ENCODE measurements around the gene GANAB.
"Not testable (repeated sequence)": the region's sequence is repeated elsewhere in the genome, so short reads cannot be mapped to it uniquely, and the experiment has no call there.

GANAB gene

DNA sequence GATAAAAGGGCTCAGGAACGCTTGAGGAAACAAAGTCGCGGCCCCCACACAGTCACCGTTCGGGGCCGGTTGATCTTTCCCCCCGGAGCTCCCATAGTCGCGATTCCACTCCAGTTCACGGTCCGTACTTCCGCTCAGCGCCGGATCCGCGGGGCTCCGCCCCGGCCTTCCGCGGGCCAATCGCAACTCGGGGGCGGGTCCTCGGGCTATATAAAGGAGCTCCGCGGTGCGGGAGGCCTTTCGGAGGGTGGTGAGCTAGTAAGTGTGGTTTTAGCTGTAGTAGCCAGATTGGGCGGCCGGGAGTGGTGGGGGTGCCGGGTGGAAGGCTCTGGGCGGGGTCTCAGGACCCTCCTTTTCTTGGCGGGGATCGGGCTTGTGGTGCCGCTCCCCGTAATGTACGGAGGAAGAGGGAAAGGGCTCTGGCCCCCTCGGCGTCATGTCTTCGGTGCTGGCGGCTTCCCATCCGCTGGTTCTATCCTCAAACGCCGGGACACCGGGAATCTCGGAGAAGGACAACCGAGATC is 18.7 kb upstream of the GANAB start, which contains the start of the genes C11orf98 and CSKMT:
C11orf98 (minus strand) TSS at position 136 of the 524 bp plus-strand sequence; CDS start at position 95, 41 bp downstream.
CSKMT (plus strand) TSS at position 238 of the 524 bp plus-strand sequence. CDS start 568 bp downstream, outside the sequence.
- Histone ChIP-seq H3K4me1 (ENCODE audit: control insufficient read depth, low read depth, low read length) (peaks cover 15% of the 10 kb centered on the region), H3K4me3 (ENCODE audit: low read length) (peak within 1 kb of the TSS; percentile 97), H3K27me3 (ENCODE audit: control insufficient read depth, insufficient read depth, low read length) (no peaks in the 10 kb centered on the region), H3K9ac (ENCODE audit: low read length) (peak within 1 kb of the TSS; percentile 95), H3K27ac (ENCODE audit: low read length) (peak within 1 kb of the TSS; percentile 68), H3K9me3 (ENCODE audit: control insufficient read depth, low read depth, low read length) (no peaks in the 10 kb centered on the region), H3K36me3 (ENCODE audit: control insufficient read depth, low read depth, low read length) (peaks cover 24% of the 10 kb centered on the region)

DNA sequence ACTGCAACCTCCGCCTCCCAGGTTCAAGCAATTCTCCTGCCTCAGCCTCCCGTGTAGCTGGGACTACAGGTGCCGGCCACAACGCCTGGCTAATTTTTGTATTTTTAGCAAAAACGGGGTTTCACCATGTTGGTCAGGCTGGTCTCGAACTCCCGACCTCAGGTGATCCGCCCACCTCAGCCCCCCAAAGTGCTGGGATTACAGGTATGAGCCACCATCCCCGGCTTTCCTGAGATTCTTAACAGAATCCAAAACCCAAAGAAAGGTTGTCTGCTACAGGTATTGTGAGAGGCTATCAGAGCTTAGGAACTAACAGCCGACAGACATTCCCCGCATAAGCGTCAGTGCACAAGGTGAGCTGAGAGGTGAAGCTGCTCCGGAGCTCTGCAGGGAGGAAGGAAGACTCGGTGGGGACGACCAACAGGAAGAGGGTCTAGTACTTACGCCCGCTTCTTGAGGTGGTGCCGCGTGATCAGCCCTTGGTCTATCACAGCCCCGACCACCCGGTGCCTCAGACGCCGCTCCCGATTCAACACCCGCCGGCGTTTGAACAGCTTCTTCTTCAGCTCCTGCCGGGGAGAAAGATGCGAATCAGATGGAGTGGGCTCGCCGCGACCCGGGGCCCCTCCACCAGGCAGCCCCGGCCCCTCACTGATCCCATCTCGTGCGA is 18.1 kb upstream of the GANAB start:
- peak overlapping the region; percentile 97 for H3K4me3 ChIP-seq (ENCODE audit: low read length)
- H3K9me3 ChIP-seq (ENCODE audit: control insufficient read depth, low read depth, low read length) = no peaks in the 10 kb centered on the region
- H3K4me1 ChIP-seq (ENCODE audit: control insufficient read depth, low read depth, low read length) = peaks cover 15% of the 10 kb centered on the region
- H3K27ac ChIP-seq (ENCODE audit: low read length) = peak overlapping the region; percentile 8
- peaks cover 24% of the 10 kb centered on the region for H3K36me3 ChIP-seq (ENCODE audit: control insufficient read depth, low read depth, low read length)
- H3K27me3 ChIP-seq (ENCODE audit: control insufficient read depth, insufficient read depth, low read length) = no peaks in the 10 kb centered on the region
- H3K9ac ChIP-seq (ENCODE audit: low read length) = peak overlapping the region; percentile 95

DNA sequence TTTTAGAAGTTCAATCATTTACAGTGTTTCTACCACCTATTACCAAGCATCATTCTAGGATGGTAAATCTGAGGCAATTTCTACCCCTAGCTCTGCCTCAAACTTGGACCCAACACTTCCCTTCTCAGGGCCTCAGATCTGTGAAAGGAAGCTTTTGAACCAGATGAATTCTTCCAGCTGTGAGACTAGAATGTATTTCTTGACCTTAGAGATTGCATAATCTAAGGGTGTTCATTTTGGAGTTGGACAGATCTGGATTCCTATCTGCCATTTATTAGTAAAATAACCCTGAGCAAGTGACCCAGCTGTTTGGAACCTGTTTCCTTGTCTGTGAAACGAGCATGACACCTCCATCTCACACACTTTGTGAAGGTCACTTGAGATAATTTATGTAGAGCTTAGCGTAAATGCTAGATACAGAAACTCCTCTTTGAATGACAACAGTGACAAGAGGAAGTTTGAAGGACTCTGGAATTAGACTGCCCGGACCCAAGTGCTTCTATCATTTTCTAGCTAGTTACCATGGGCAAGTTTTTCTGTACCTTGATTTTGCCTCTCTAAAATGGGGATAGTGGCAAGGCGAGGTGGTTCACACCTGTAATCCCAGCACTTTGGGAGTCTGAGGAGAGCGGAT is 10.5 kb upstream of the GANAB start:
- H3K9ac ChIP-seq (ENCODE audit: low read length) = no peak overlapping the region
- H3K36me3 ChIP-seq (ENCODE audit: control insufficient read depth, low read depth, low read length) = no peaks in the 10 kb centered on the region
- H3K9me3 ChIP-seq (ENCODE audit: control insufficient read depth, low read depth, low read length) = no peaks in the 10 kb centered on the region
- H3K27me3 ChIP-seq (ENCODE audit: control insufficient read depth, insufficient read depth, low read length) = no peaks in the 10 kb centered on the region
- H3K27ac ChIP-seq (ENCODE audit: low read length) = no peak overlapping the region
- H3K4me3 ChIP-seq (ENCODE audit: low read length) = no peak overlapping the region
- no peaks in the 10 kb centered on the region for H3K4me1 ChIP-seq (ENCODE audit: control insufficient read depth, low read depth, low read length)

DNA sequence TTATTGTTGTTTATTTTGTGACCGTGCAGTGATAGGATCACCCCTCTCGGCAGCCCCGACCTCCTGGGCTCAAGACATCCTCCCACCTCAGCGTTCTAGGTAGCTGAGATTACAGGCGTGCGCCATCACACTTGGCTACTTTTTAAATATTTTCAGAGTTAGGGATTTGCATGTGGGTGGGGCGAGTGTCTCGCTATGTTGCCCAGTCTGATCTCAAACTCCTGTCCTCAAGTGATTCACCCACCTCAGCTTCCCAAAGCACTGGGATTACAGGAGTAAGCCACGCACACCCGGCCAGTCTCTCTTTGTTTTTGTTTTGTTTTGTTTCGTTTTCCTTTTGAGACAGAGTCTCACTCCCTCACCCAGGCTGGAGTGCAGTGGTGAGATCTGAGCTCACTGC is 7.9 kb upstream of the GANAB start:
- no peaks in the 10 kb centered on the region for H3K4me1 ChIP-seq (ENCODE audit: control insufficient read depth, low read depth, low read length)
- H3K27ac ChIP-seq (ENCODE audit: low read length) = no peak overlapping the region
- peaks cover 5% of the 10 kb centered on the region for H3K36me3 ChIP-seq (ENCODE audit: control insufficient read depth, low read depth, low read length)
- no peak overlapping the region for H3K4me3 ChIP-seq (ENCODE audit: low read length)
- H3K27me3 ChIP-seq (ENCODE audit: control insufficient read depth, insufficient read depth, low read length) = no peaks in the 10 kb centered on the region
- no peaks in the 10 kb centered on the region for H3K9me3 ChIP-seq (ENCODE audit: control insufficient read depth, low read depth, low read length)
- no peak overlapping the region for H3K9ac ChIP-seq (ENCODE audit: low read length)

DNA sequence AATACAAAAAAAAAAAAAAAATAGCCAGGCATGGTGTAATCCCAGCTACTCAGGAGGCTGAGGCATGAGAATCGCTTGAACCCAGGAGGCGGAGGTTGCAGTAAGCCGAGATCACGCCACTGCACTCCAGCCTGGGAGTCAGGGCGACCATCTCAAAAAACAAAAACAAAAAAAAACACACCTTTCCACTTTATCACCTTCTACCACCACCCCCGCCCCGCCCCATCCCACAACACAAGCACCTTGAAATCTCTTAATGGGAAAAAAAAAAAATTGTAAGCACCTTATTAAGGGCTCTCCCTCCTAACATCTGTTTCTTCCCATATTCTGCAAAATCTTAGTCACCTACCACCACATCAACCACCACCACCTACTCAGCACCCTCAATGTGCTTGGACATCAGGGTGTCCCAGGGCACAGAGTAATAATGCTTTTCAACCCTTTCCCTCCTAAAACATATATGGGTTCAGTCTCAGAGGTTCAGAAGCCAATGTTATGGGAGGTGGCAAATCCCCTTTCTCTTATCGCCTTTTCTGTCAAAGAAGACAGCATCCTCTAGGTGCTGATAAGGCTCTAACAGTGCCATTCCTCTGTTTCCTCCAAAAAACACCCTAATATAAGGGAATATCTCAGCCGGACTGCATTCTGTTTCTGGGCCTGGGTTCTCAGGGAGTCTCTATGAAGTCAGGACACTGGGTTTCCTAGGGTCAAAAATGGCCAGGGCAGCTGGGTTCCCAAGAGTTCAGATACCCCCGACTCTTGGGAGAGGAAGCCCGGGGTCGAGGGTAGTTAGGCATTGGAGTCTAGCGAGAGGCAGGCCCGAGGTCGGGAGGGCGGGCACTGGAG is 6.0 kb upstream of the GANAB start:
- peak overlapping the region; percentile 65 for H3K27ac ChIP-seq (ENCODE audit: low read length)
- H3K9me3 ChIP-seq (ENCODE audit: control insufficient read depth, low read depth, low read length) = no peaks in the 10 kb centered on the region
- peaks cover 22% of the 10 kb centered on the region for H3K36me3 ChIP-seq (ENCODE audit: control insufficient read depth, low read depth, low read length)
- peak overlapping the region; percentile 92 for H3K9ac ChIP-seq (ENCODE audit: low read length)
- no peaks in the 10 kb centered on the region for H3K27me3 ChIP-seq (ENCODE audit: control insufficient read depth, insufficient read depth, low read length)
- no peaks in the 10 kb centered on the region for H3K4me1 ChIP-seq (ENCODE audit: control insufficient read depth, low read depth, low read length)
- peak overlapping the region; percentile 87 for H3K4me3 ChIP-seq (ENCODE audit: low read length)

DNA sequence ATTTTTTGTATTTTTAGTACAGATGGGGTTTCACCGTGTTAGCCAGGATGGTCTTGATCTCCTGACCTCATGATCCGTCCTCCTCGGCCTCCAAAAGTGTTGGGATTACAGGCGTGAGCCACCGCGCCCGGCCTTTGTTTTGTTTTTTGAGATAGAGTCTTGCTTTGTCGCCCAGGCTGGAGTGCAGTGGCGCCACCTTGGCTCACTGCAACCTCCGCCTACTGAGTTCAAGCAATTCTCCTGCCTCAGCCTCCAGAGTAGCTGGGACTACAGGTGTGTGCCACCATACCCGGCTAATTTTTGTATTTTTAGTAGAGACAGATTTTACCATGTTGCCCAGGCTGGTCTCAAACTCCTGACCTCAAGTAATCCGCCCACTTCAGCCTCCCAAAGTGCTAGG is 3.9 kb upstream of the GANAB start:
- H3K36me3 ChIP-seq (ENCODE audit: control insufficient read depth, low read depth, low read length) = peaks cover 22% of the 10 kb centered on the region
- H3K27me3 ChIP-seq (ENCODE audit: control insufficient read depth, insufficient read depth, low read length); H3K9me3 ChIP-seq (ENCODE audit: control insufficient read depth, low read depth, low read length); H3K27ac ChIP-seq (ENCODE audit: low read length); H3K9ac ChIP-seq (ENCODE audit: low read length); H3K4me3 ChIP-seq (ENCODE audit: low read length); H3K4me1 ChIP-seq (ENCODE audit: control insufficient read depth, low read depth, low read length): not testable (repeated sequence)

DNA sequence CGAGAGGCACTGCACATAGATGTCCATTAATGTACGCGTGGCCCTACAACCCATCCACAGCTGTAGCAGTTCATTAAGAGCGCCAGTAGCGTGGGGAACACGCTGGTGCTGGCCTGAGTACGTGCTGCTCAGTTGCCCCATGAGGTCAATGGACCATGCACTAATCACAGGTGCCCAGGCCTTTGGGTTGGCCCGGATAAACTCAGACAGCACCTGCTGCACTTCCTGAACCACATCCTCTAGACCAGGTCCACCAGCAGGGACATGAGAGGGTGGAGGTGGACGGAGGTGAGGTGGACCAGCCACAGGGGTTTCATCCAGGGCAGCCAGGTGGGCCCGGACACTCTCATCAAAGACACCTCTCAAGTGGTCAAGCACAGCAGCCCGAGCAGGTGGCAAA is 3.1 kb upstream of the GANAB start:
- no peak overlapping the region for H3K4me3 ChIP-seq (ENCODE audit: low read length)
- no peak overlapping the region for H3K27ac ChIP-seq (ENCODE audit: low read length)
- H3K4me1 ChIP-seq (ENCODE audit: control insufficient read depth, low read depth, low read length) = no peaks in the 10 kb centered on the region
- H3K27me3 ChIP-seq (ENCODE audit: control insufficient read depth, insufficient read depth, low read length) = no peaks in the 10 kb centered on the region
- H3K9me3 ChIP-seq (ENCODE audit: control insufficient read depth, low read depth, low read length) = no peaks in the 10 kb centered on the region
- peaks cover 22% of the 10 kb centered on the region for H3K36me3 ChIP-seq (ENCODE audit: control insufficient read depth, low read depth, low read length)
- no peak overlapping the region for H3K9ac ChIP-seq (ENCODE audit: low read length)

DNA sequence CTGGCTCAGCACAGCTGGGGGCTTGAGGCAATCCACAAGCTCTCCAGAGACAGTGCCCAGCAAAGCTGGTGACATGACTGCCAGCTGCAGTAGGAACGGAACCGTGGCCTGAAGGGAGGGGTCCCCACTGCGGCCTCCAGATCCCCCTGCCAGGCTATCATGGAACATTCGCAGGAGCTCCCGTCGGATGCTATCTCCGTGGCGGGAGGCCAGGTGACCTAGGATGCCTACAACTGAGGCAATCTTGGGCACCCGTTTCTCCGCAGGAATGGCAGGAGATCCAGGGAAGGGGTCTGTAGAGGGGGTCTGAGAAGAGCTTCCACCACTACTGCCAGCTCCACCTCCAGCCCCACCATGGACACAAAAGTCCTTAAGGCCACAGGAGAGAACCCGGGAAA is 2.6 kb upstream of the GANAB start:
- H3K4me3 ChIP-seq (ENCODE audit: low read length) = no peak overlapping the region
- H3K9me3 ChIP-seq (ENCODE audit: control insufficient read depth, low read depth, low read length) = no peaks in the 10 kb centered on the region
- no peak overlapping the region for H3K9ac ChIP-seq (ENCODE audit: low read length)
- H3K36me3 ChIP-seq (ENCODE audit: control insufficient read depth, low read depth, low read length) = peaks cover 25% of the 10 kb centered on the region
- no peaks in the 10 kb centered on the region for H3K27me3 ChIP-seq (ENCODE audit: control insufficient read depth, insufficient read depth, low read length)
- H3K27ac ChIP-seq (ENCODE audit: low read length) = no peak overlapping the region
- no peaks in the 10 kb centered on the region for H3K4me1 ChIP-seq (ENCODE audit: control insufficient read depth, low read depth, low read length)

DNA sequence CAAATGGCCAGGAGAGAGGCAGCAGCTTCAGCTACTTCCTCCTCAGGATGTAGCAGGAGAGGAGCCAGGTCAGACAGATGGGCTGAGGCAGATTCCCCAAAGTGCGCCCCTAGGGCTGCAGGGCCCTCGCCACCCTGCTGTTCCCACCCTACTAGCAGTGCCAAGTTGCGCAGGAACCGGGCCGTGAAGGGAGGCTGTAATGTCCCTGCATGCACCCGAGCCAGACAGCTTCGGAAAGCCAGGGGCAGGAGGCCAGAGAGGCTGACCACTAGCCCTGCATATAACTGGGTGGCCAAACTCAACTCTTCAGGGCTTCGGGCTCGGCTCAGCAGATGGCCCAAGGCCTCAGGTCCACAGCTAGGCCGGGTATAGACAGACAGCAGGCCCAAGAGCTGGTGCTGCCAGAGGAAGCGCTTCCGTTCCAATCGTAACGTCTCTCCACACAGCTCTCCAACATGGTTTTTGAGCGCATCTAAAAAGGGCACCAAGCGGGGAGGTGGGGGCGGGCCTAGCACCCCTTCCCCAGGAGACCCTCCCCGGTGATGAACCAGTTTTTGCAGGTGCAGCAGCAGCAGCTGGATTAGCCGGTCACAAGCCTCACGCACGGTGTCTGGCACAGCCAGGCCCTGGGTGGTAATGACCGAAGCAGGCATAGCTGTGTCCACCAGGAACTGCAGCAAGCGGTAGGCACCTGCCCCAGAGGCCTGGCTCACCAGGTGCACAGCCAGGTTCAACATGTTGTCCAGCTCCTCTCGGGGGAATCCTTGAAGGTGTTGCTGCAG is 2.0 kb upstream of the GANAB start:
- H3K27ac ChIP-seq (ENCODE audit: low read length) = no peak overlapping the region
- H3K9ac ChIP-seq (ENCODE audit: low read length) = no peak overlapping the region
- H3K9me3 ChIP-seq (ENCODE audit: control insufficient read depth, low read depth, low read length) = no peaks in the 10 kb centered on the region
- no peak overlapping the region for H3K4me3 ChIP-seq (ENCODE audit: low read length)
- H3K36me3 ChIP-seq (ENCODE audit: control insufficient read depth, low read depth, low read length) = peaks cover 25% of the 10 kb centered on the region
- no peaks in the 10 kb centered on the region for H3K4me1 ChIP-seq (ENCODE audit: control insufficient read depth, low read depth, low read length)
- H3K27me3 ChIP-seq (ENCODE audit: control insufficient read depth, insufficient read depth, low read length) = no peaks in the 10 kb centered on the region

DNA sequence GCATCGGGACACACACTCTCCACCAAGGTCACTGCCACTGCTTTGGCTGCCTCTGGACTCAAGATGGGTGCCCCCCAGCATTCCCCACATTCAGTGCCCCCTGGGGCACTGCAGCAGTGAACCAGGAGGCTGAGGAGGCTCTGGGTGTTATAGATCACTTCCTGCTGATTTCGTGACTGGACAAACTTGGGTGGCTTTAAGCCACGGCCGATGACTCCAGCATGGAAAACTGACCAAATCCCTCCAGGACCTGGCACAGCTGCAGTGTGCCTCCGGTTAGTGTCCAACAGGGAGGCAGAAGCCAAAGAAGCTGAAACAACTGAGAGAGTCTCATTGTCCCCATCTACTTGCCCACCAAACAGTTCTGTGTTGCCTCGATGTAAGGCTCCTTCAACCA is 1.2 kb upstream of the GANAB start:
- Histone ChIP-seq H3K36me3 (ENCODE audit: control insufficient read depth, low read depth, low read length) (peaks cover 29% of the 10 kb centered on the region), H3K27ac (ENCODE audit: low read length) (no peak overlapping the region), H3K4me1 (ENCODE audit: control insufficient read depth, low read depth, low read length) (no peaks in the 10 kb centered on the region), H3K9ac (ENCODE audit: low read length) (no peak overlapping the region), H3K27me3 (ENCODE audit: control insufficient read depth, insufficient read depth, low read length) (no peaks in the 10 kb centered on the region), H3K9me3 (ENCODE audit: control insufficient read depth, low read depth, low read length) (no peaks in the 10 kb centered on the region), H3K4me3 (ENCODE audit: low read length) (no peak overlapping the region)
